Pulmonary artery endothelial cell (primary cell): ENCODE results near the gene FARS2. TPM values are rescaled to one million over a fixed set of nuclear protein-coding genes. Genes with fewer than 3 reads are reported as not detected.

Source experiments
- DNase-seq: peaks from one replicate; pipeline ENCODE4 v3.0.0-alpha.2; 2011; ENCODE audit warnings: low read depth, low spot score
- total RNA-seq: library from RNA; depleted of rRNA; stranded (reverse); fragments of >200 nt; gene quantifications from 2 replicates; pipeline ENCODE4 v1.2.3, GENCODE V29; 2014

Gene FARS2
- total RNA-seq, 1 donor from 2014 or later = 33.0 TPM

DNA sequence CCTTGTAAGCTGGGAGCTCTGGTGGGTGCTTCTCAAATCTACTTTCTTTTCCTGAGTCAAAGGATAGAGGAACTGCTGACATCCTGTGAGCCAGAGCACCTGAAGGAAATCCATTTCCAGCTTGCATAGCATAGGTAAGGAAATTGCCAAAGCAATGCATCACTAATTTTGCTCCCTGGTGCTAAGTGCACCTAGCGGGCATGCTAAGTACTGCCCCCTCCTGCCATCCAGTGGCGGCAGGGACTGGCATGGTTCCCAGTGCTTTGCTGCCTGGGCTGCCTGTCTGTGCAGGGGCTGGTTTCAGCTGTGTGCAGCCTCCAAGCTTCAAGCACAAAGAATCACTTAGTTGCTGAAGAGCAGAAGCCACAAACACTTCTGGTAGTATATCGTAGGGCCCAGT lies 63.9 kb downstream of the FARS2 start:
- no peak for DNase-seq

GRCh38 chr6:5326022-5326641 lies 64.8 kb downstream of the FARS2 start:
- no peak for DNase-seq

DNA sequence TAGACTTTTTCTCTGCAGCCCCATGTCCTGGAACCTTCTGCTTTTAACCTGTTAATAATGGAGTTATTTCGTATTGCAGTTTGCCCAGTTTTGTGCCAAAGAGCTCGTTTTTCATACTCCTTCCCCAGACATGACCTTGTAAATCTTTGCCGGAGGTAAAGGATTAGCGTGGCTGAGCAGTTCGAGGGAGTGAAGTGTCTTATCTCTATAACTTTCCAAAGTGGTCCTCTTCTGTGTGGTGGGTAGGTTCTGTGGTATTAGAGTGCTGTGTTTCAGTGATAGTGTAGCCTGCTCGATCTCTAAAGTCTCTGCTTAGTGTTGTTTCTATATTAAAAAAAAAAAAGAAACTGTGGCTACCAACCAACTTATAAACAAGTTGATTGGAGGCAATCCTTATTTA lies 67.5 kb downstream of the FARS2 start:
- no peak for DNase-seq

- no peak for DNase-seq
These were observed 70.6 kb downstream of the FARS2 start for GRCh38 chr6:5331845-5332442.

GRCh38 chr6:5333658-5334057 lies 72.3 kb downstream of the FARS2 start:
- no peak for DNase-seq

DNA sequence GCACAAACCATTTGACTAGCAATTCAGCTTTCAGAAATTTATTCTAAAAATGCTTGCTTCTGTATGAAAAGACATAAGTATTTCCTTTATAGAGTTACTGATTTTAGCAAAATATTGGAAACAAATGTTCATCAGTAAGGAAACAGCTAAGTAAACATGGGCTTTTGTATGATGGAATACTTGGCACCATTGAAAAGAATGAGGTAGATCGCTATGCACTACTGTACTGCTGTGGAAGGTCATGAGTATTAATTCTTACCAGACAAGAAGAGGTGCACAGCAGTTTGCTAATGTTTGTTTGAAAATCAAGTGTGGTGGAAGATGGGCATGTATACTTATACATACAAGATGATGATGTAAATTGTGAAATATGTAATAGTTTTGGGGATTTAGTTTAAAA lies 73.0 kb downstream of the FARS2 start:
- peak; percentile 83 for DNase-seq

- no peak for DNase-seq
These were observed 73.7 kb downstream of the FARS2 start for GRCh38 chr6:5335020-5335419.

DNA sequence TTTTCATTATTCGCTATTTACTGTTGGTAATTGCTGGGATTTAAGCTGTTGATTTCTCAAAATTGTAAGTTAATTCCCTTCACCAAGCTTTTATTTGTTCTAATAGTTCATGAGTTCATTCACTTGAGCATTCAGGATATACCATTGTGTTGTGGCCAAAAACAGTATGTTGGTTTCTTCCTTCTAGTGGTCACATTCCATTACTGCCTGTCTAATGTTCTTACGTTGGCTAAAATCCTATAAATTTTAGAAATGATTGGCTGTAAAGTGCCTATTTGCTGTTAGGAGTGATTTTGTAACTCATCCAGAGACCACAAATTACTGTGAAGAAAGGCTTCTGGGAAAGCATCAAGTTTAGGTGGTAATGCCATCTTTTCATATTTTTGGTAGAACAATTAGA lies 76.3 kb downstream of the FARS2 start:
- peak; percentile 32 for DNase-seq

- no peak for DNase-seq
These were observed 77.1 kb downstream of the FARS2 start for GRCh38 chr6:5338177-5338960.

DNA sequence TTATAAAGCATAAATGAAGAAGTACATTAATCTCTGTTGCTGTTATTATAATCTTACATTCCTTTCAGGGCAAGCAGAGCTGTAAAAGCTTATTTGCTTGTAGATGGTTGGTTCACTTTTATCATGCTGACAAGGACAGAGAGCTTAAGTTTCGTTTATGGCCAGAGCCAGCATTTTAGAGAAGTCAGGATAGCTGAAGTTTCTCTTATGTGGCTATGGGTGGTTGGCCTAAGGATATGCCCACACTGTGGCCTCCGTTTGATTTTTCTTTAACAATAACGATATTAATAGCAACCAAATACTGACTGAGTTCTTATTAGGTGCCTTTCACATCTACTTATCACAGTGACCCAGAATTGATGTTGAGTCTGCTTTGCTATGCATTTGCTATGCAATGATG lies 78.5 kb downstream of the FARS2 start:
- DNase-seq = no peak

DNA sequence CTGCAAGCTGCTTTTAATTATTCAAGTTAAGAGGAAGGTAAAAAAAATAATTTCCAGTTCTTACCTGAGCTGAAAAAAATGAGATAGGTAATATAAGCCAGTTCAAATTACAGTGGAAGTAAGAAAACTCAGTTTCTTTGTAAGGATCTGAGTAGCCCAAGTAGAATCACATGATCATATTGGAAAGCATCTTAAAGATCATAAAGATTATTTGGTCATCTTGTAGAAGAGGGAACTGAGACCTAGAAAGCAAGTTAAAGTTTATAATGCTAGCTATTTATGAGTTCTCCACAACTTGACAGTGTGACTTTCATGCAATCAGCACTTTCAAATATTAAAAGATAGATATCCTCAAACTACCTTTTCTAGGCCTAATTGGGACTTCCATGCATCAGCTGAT lies 80.5 kb downstream of the FARS2 start:
- DNase-seq = no peak

DNA sequence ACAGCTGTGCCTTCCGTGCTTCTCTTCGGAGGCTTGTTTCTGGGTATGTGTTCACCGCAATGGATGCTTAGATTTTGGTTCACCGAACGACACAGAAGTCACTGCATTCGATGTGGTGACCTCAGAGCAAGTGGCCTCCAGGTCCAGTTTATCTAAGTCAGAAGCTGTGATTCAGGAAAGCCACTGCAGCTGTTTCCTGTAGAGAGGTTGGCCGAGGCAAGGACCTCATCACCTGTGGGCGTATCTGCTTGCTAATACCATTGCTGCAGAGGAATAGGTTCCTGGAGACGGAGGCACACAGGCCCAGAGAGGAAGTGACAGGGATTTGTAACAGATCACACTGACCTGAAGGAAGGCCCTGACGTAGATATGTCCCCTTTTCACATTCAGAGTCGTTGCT lies 82.7 kb downstream of the FARS2 start:
- no peak for DNase-seq

GRCh38 chr6:5345324-5345723 lies 84.0 kb downstream of the FARS2 start:
- DNase-seq = no peak

GRCh38 chr6:5351552-5352210 lies 90.4 kb downstream of the FARS2 start:
- DNase-seq = no peak

DNA sequence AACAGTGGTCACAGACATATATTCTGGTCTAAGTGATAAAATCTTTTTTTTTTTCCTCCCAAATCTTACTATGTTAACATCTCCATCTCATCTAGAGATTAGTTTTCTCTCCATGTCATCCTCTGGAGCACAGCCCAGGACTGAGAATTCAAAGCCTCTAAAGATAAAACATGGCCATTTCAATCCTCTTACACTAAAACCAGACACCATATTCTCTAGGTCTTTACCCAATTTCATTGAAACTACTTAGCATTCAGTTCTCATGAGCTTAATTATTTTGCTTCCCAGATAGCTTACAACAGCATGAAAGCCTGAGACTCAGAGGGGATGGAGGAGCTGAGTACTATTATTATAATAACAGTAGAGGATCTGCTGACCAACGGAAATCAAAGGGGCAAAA lies 92.7 kb downstream of the FARS2 start:
- no peak for DNase-seq

GRCh38 chr6:5357486-5357885 lies 96.2 kb downstream of the FARS2 start:
- DNase-seq = no peak

GRCh38 chr6:5359417-5359816 lies 98.1 kb downstream of the FARS2 start:
- no peak for DNase-seq

GRCh38 chr6:5361396-5361795 lies 100.1 kb downstream of the FARS2 start:
- DNase-seq = peak; percentile 84

DNA sequence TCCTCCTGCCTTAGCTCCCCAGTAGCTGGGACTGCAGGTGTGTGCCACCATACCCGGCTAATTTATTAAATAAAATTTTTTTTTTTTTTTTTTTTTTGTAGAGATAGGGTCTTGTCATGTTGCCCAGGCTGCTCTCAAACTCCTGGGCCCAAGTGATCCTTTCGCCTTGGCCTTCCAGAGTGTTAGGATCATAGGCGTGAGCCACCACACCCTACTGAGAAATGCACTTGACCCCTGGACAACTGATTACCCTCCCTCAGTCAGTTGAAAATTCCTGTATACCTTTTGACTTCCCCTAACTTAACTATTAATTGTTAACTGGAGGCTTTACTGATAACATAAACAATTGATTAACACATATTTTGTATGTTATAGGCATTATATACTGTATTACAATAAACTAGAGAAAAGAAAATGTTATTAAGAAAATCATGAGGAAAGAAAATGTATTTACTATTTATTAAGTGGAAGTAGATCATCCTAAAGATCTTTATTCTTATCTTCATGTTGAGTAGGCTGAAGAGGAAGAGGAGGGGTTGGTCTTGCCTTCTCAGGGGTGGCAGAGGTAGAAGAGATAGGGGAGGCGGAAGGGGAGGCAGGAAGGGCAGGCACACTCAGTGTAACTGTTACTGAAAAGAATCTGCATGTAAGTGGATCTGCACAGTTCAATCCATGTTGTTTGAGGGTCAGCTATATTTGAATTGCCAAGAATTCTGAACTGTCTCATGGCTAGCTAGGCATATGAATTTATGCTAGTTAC lies 104.3 kb downstream of the FARS2 start:
- DNase-seq = no peak

DNA sequence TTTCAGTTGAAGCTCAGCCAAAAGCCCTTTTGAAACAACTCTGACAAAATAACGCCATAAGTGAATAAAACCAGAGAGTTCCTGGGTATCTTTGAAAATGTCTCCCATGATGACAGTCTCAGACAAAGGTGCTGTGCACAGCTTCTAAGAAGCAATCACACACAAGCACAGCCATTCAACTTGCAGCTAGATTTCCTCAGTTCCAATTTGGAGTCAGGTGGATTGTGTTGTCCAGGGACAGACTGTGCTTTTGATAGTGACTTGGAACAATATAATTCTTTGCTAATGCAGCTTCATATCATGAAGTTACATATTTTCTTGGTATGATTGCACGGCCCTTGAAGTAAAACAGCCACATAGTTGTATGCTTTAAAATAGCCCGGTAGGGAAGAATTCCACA lies 105.6 kb downstream of the FARS2 start:
- DNase-seq = no peak

DNA sequence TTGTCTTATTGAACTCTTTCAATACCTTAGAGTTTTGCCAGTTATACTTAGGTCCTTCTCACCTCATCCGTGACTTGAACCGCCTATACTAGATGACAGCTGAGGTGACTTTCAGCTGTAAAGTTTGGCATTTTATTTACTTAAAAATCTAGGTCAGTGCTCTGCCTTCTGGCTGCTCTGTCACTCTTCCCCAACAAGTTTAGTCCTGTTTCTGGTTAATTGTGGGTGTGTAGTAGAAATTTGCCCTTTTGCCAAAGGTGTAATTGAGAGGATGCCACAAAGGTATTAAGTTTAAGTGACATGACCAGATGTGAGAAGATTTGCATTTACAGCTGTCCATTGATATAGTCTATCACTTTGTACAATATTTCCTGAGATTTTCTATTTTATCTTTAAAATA lies 106.2 kb downstream of the FARS2 start:
- no peak for DNase-seq

- DNase-seq = no peak
These were observed 112.1 kb downstream of the FARS2 start for GRCh38 chr6:5373430-5373829.
